NB4 (cell line): ENCODE data around the gene MUC6.

Experiments
- POLR2A ChIP-seq: IDR thresholded peaks from 2 replicates; pipeline ENCODE4 v1.6.1; 2011; ENCODE audit warnings: mild to moderate bottlenecking; ENCODE audit not compliant: insufficient read length; ENCODE audit errors: extremely low read depth
- TF ChIP-seq, protein P1 (sequence below): IDR thresholded peaks from one replicate; pipeline ENCODE4 v1.5.1; 2012; ENCODE audit warnings: low read depth, low read length
- TF ChIP-seq, protein P2 (sequence below): IDR thresholded peaks from 2 replicates; pipeline ENCODE4 v1.6.1; 2011; ENCODE audit warnings: low read depth, low read length

DNA sequence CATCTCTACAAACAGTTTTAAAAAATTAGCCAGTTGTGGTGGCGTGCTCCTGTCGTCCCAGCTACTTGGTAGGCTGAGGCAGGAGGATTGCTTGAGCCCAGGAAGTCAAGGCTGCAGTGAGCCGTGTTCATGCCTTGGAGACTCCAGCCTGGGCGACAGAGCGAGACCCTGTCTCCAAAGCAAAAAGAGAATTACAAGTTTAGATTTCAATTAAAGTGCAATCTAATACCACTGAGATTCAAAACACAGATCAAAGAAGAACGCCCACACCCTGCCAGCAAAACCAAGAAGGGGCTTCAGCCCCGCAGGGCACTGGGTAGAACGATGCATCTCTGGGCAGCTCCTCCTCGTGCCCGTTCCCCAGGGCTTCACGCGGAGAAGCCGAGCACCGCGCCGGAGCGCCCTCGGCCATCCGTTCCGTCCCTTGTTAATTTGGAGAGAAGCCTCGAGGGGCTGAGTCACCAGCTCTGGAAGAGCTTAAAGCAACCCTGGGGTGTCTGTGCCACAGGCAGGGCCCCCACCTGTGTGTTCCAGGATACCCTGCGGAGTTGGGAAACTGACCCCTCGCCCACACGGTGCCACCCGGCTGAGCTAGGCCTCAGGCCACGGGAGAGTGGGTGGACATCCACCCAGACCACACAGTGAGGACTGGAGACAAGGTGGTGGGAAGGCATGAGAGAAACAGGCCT lies 63.9 kb downstream of the MUC6 start:
- TF ChIP-seq, protein P1, sequence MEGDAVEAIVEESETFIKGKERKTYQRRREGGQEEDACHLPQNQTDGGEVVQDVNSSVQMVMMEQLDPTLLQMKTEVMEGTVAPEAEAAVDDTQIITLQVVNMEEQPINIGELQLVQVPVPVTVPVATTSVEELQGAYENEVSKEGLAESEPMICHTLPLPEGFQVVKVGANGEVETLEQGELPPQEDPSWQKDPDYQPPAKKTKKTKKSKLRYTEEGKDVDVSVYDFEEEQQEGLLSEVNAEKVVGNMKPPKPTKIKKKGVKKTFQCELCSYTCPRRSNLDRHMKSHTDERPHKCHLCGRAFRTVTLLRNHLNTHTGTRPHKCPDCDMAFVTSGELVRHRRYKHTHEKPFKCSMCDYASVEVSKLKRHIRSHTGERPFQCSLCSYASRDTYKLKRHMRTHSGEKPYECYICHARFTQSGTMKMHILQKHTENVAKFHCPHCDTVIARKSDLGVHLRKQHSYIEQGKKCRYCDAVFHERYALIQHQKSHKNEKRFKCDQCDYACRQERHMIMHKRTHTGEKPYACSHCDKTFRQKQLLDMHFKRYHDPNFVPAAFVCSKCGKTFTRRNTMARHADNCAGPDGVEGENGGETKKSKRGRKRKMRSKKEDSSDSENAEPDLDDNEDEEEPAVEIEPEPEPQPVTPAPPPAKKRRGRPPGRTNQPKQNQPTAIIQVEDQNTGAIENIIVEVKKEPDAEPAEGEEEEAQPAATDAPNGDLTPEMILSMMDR, result no peak
- no peak for TF ChIP-seq POLR2A
- TF ChIP-seq, protein P2, sequence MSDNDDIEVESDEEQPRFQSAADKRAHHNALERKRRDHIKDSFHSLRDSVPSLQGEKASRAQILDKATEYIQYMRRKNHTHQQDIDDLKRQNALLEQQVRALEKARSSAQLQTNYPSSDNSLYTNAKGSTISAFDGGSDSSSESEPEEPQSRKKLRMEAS, result no peak
